ENCODE data around the gene SPHK1. TPM values are rescaled to one million over a fixed set of nuclear protein-coding genes. Genes with fewer than 3 reads are reported as not detected.

SPHK1 gene
- total and polyA plus RNA-seq, 4 donors = 8.6 to 24.5 (median 18.0) TPM

- H3K9me3 ChIP-seq (ENCODE audit: control insufficient read depth, low read length) = no peaks in the 10 kb centered on the region
- peaks cover 0 to 2% of the 10 kb centered on the region in 2 donors for H3K4me1 ChIP-seq (ENCODE audit: control insufficient read depth in 1 of 2, insufficient read depth in 2 of 2, low read length in 2 of 2)
- H3K27ac ChIP-seq (ENCODE audit: low read depth in 1 of 2, low read length in 2 of 2) = no peak overlapping the region
- H3K27me3 ChIP-seq (ENCODE audit: control insufficient read depth in 1 of 2, insufficient read depth in 2 of 2, low read length in 1 of 2) = no peaks in the 10 kb centered on the region
- peak in 1 of 2 donors; percentile 9 for DNase-seq
- intact Hi-C loops (cut with DNase I) = loop anchor here in 1 of 2 donors (10.0 kb wide), 1 partner anchor 47 kb away; the partner anchor contains the start of gene AANAT
- H3K36me3 ChIP-seq (ENCODE audit: control insufficient read depth in 1 of 2, insufficient read depth in 2 of 2, low read length in 1 of 2) = no peaks in the 10 kb centered on the region
- H3K4me3 ChIP-seq (ENCODE audit: low read length in 2 of 2) = no peak overlapping the region
- 72 to 75% methylated on average over 11 of the region's 11 CpGs for WGBS, 2 donors
- no peak for ATAC-seq (ENCODE audit: low FRiP score)
Measured at GRCh38 chr17:76417499-76418143, 33.2 kb downstream of the SPHK1 start.

- 32 to 40% methylated on average over 17 of the region's 17 CpGs for WGBS, 2 donors
- Histone ChIP-seq H3K4me3 (ENCODE audit: low read length in 2 of 2) (no peak overlapping the region), H3K9me3 (ENCODE audit: control insufficient read depth, low read length) (no peaks in the 10 kb centered on the region), H3K36me3 (ENCODE audit: control insufficient read depth in 1 of 2, insufficient read depth in 2 of 2, low read length in 1 of 2) (no peaks in the 10 kb centered on the region), H3K27ac (ENCODE audit: low read depth in 1 of 2, low read length in 2 of 2) (no peak overlapping the region), H3K27me3 (ENCODE audit: control insufficient read depth in 1 of 2, insufficient read depth in 2 of 2, low read length in 1 of 2) (no peaks in the 10 kb centered on the region), H3K4me1 (ENCODE audit: control insufficient read depth in 1 of 2, insufficient read depth in 2 of 2, low read length in 2 of 2) (peaks cover 0 to 2% of the 10 kb centered on the region in 2 donors)
- intact Hi-C loops (cut with DNase I) = loop anchor here in 1 of 2 donors (10.0 kb wide), 1 partner anchor 45 kb away; the partner anchor contains the start of gene AANAT
- DNase-seq (peak in 1 of 2 donors; percentile 72), ATAC-seq (ENCODE audit: low FRiP score) (no peak)
Measured at GRCh38 chr17:76419576-76420260, 35.3 kb downstream of the SPHK1 start.

- peaks cover 0 to 2% of the 10 kb centered on the region in 2 donors for H3K4me1 ChIP-seq (ENCODE audit: control insufficient read depth in 1 of 2, insufficient read depth in 2 of 2, low read length in 2 of 2)
- H3K27me3 ChIP-seq (ENCODE audit: control insufficient read depth in 1 of 2, insufficient read depth in 2 of 2, low read length in 1 of 2) = no peaks in the 10 kb centered on the region
- WGBS, 2 donors = 25 to 31% methylated on average over 10 of the region's 10 CpGs
- H3K36me3 ChIP-seq (ENCODE audit: control insufficient read depth in 1 of 2, insufficient read depth in 2 of 2, low read length in 1 of 2) = no peaks in the 10 kb centered on the region
- H3K9me3 ChIP-seq (ENCODE audit: control insufficient read depth, low read length) = no peaks in the 10 kb centered on the region
- ATAC-seq (ENCODE audit: low FRiP score) (no peak), DNase-seq (peak in 1 of 2 donors; percentile 45)
- intact Hi-C loops (cut with DNase I) = no loop called here
- H3K27ac ChIP-seq (ENCODE audit: low read depth in 1 of 2, low read length in 2 of 2) = no peak overlapping the region
- H3K4me3 ChIP-seq (ENCODE audit: low read length in 2 of 2) = no peak overlapping the region
Measured at GRCh38 chr17:76420356-76421043, 36.1 kb downstream of the SPHK1 start.

GRCh38 chr17:76421044-76421407 is 36.6 kb downstream of the SPHK1 start:
- no peaks in the 10 kb centered on the region for H3K36me3 ChIP-seq (ENCODE audit: control insufficient read depth in 1 of 2, insufficient read depth in 2 of 2, low read length in 1 of 2)
- intact Hi-C loops (cut with DNase I) = no loop called here
- ATAC-seq (ENCODE audit: low FRiP score) (no peak), DNase-seq (peak in 1 of 2 donors; percentile 72)
- no peaks in the 10 kb centered on the region for H3K27me3 ChIP-seq (ENCODE audit: control insufficient read depth in 1 of 2, insufficient read depth in 2 of 2, low read length in 1 of 2)
- WGBS, 2 donors = 33 to 36% methylated on average over 7 of the region's 7 CpGs
- no peak overlapping the region for H3K4me3 ChIP-seq (ENCODE audit: low read length in 2 of 2)
- peaks cover 0 to 2% of the 10 kb centered on the region in 2 donors for H3K4me1 ChIP-seq (ENCODE audit: control insufficient read depth in 1 of 2, insufficient read depth in 2 of 2, low read length in 2 of 2)
- H3K9me3 ChIP-seq (ENCODE audit: control insufficient read depth, low read length) = no peaks in the 10 kb centered on the region
- H3K27ac ChIP-seq (ENCODE audit: low read depth in 1 of 2, low read length in 2 of 2) = no peak overlapping the region

- no peaks in the 10 kb centered on the region for H3K27me3 ChIP-seq (ENCODE audit: control insufficient read depth in 1 of 2, insufficient read depth in 2 of 2, low read length in 1 of 2)
- ATAC-seq (ENCODE audit: low FRiP score) = no peak
- H3K4me1 ChIP-seq (ENCODE audit: control insufficient read depth in 1 of 2, insufficient read depth in 2 of 2, low read length in 2 of 2) = peaks cover 0 to 2% of the 10 kb centered on the region in 2 donors
- 98 to 99% methylated on average over 8 of the region's 8 CpGs for WGBS, 2 donors
- H3K9me3 ChIP-seq (ENCODE audit: control insufficient read depth, low read length) = no peaks in the 10 kb centered on the region
- peak in 1 of 2 donors; percentile 40 for DNase-seq
- no peaks in the 10 kb centered on the region for H3K36me3 ChIP-seq (ENCODE audit: control insufficient read depth in 1 of 2, insufficient read depth in 2 of 2, low read length in 1 of 2)
- intact Hi-C loops (cut with DNase I) = no loop called here
- H3K27ac ChIP-seq (ENCODE audit: low read depth in 1 of 2, low read length in 2 of 2) = no peak overlapping the region
- H3K4me3 ChIP-seq (ENCODE audit: low read length in 2 of 2) = no peak overlapping the region
Measured at GRCh38 chr17:76422406-76422805, 38.0 kb downstream of the SPHK1 start.

GRCh38 chr17:76422860-76423259 is 38.5 kb downstream of the SPHK1 start:
- DNase-seq = peak in 1 of 2 donors; percentile 62
- intact Hi-C loops (cut with DNase I) = no loop called here
- Histone ChIP-seq H3K4me3 (ENCODE audit: low read length in 2 of 2) (no peak overlapping the region), H3K27me3 (ENCODE audit: control insufficient read depth in 1 of 2, insufficient read depth in 2 of 2, low read length in 1 of 2) (no peaks in the 10 kb centered on the region), H3K4me1 (ENCODE audit: control insufficient read depth in 1 of 2, insufficient read depth in 2 of 2, low read length in 2 of 2) (peaks cover 0 to 2% of the 10 kb centered on the region in 2 donors), H3K36me3 (ENCODE audit: control insufficient read depth in 1 of 2, insufficient read depth in 2 of 2, low read length in 1 of 2) (no peaks in the 10 kb centered on the region), H3K9me3 (ENCODE audit: control insufficient read depth, low read length) (no peaks in the 10 kb centered on the region), H3K27ac (ENCODE audit: low read depth in 1 of 2, low read length in 2 of 2) (no peak overlapping the region)
- no peak for ATAC-seq (ENCODE audit: low FRiP score)
- 97% methylated on average over 6 of the region's 6 CpGs for WGBS, 2 donors

GRCh38 chr17:76426853-76427252 is 42.4 kb downstream of the SPHK1 start:
- Histone ChIP-seq H3K36me3 (ENCODE audit: control insufficient read depth in 1 of 2, insufficient read depth in 2 of 2, low read length in 1 of 2) (no peaks in the 10 kb centered on the region), H3K9me3 (ENCODE audit: control insufficient read depth, low read length) (no peaks in the 10 kb centered on the region), H3K4me3 (ENCODE audit: low read length in 2 of 2) (no peak overlapping the region), H3K4me1 (ENCODE audit: control insufficient read depth in 1 of 2, insufficient read depth in 2 of 2, low read length in 2 of 2) (no peaks in the 10 kb centered on the region), H3K27ac (ENCODE audit: low read depth in 1 of 2, low read length in 2 of 2) (no peak overlapping the region), H3K27me3 (ENCODE audit: control insufficient read depth in 1 of 2, insufficient read depth in 2 of 2, low read length in 1 of 2) (no peaks in the 10 kb centered on the region)
- WGBS, 2 donors = 94 to 95% methylated on average over 3 of the region's 3 CpGs
- ATAC-seq (ENCODE audit: low FRiP score) (no peak), DNase-seq (no peak)
- intact Hi-C loops (cut with DNase I) = no loop called here

- DNase-seq = peak in 1 of 2 donors; percentile 66
- intact Hi-C loops (cut with DNase I) = no loop called here
- no peak overlapping the region for H3K27ac ChIP-seq (ENCODE audit: low read depth in 1 of 2, low read length in 2 of 2)
- no peaks in the 10 kb centered on the region for H3K27me3 ChIP-seq (ENCODE audit: control insufficient read depth in 1 of 2, insufficient read depth in 2 of 2, low read length in 1 of 2)
- WGBS, 2 donors = 59 to 62% methylated on average over 8 of the region's 8 CpGs
- no peak for ATAC-seq (ENCODE audit: low FRiP score)
- no peaks in the 10 kb centered on the region for H3K36me3 ChIP-seq (ENCODE audit: control insufficient read depth in 1 of 2, insufficient read depth in 2 of 2, low read length in 1 of 2)
- no peaks in the 10 kb centered on the region for H3K4me1 ChIP-seq (ENCODE audit: control insufficient read depth in 1 of 2, insufficient read depth in 2 of 2, low read length in 2 of 2)
- H3K4me3 ChIP-seq (ENCODE audit: low read length in 2 of 2) = no peak overlapping the region
- H3K9me3 ChIP-seq (ENCODE audit: control insufficient read depth, low read length) = no peaks in the 10 kb centered on the region
Measured at GRCh38 chr17:76427501-76428231, 43.3 kb downstream of the SPHK1 start.
